Tibial artery (tissue), 4 donors: ENCODE data around the gene STEAP3.

Source experiments
- DNase-seq, 2 donors: peaks; one replicate each; pipeline ENCODE4 v3.0.0-alpha.2; 2019
- H3K27ac ChIP-seq, 2 donors: fragments of 200-600 bp; sonication (generic) in 1 of 2; 1 replicate in 1 of 2; 2 replicates in 1 of 2; pipeline ENCODE4 v1.5.1; 2018 to 2019; ENCODE audit warnings: mild to moderate bottlenecking in 1 of 2
- H3K27me3 ChIP-seq, 2 donors: fragments of 200-600 bp; sonication (generic) in 1 of 2; one replicate each; pipeline versions ENCODE4 v1.5.1 to v1.6.0; 2016 to 2019
- H3K36me3 ChIP-seq, 3 donors: fragments of 200-600 bp; sonication (generic) in 2 of 3; one replicate each; pipeline ENCODE4 v1.5.1; 2016 to 2019; ENCODE audit warnings: mild to moderate bottlenecking in 2 of 3
- H3K4me1 ChIP-seq, 4 donors: fragments of 200-600 bp; sonication (generic) in 2 of 4; 1 replicate in 3 of 4; 2 replicates in 1 of 4; pipeline ENCODE4 v1.5.1; 2016 to 2019
- H3K4me3 ChIP-seq, 2 donors: fragments of 200-600 bp; sonication (generic) in 1 of 2; 1 replicate in 1 of 2; 2 replicates in 1 of 2; pipeline ENCODE4 v1.5.1; 2018 to 2019; ENCODE audit warnings: mild to moderate bottlenecking in 2 of 2
- H3K9me3 ChIP-seq, 3 donors: fragments of 200-600 bp; sonication (generic) in 1 of 3; one replicate each; pipeline ENCODE4 v1.5.1; 2016 to 2019
- CTCF ChIP-seq, 2 experiments: fragments of 200-600 bp in 1 of 2; fragments of 450-650 bp in 1 of 2; IDR thresholded peaks; one replicate each; pipeline ENCODE4 v1.5.1; 2017 to 2019; ENCODE audit warnings: antibody characterized with exemption in 2 of 2, mild to moderate bottlenecking in 1 of 2, moderate library complexity in 1 of 2
- intact Hi-C: fragments of 100-400 bp; cut with DNase I; formaldehyde crosslinking; loops from one replicate; pipeline ENCODE4 v1.15.0; 2023; ENCODE audit warnings: low total_unique reads

The STEAP3 gene

GRCh38 chr2:119289642-119290041, 66.0 kb downstream of the STEAP3 start:
- H3K27ac ChIP-seq, result no peak overlapping the region
- no peaks in the 10 kb centered on the region for H3K9me3 ChIP-seq
- no peaks in the 10 kb centered on the region for H3K27me3 ChIP-seq
- peaks cover 0 to 24% (median 5%) of the 10 kb centered on the region in 3 donors for H3K36me3 ChIP-seq
- intact Hi-C loops, result loop anchor here (10.0 kb wide), 1 partner anchor 405 kb away; no protein-coding TSS in a partner anchor
- no peak for TF ChIP-seq CTCF (IDR thresholded peaks at IDR 0.05)
- DNase-seq, result no peak
- H3K4me3 ChIP-seq, result no peak overlapping the region
- no peaks in the 10 kb centered on the region for H3K4me1 ChIP-seq

- Histone ChIP-seq H3K9me3 (no peaks in the 10 kb centered on the region), H3K36me3 (peaks cover 0 to 32% (median 5%) of the 10 kb centered on the region in 3 donors), H3K27ac (no peak overlapping the region), H3K4me3 (no peak overlapping the region), H3K4me1 (no peaks in the 10 kb centered on the region), H3K27me3 (no peaks in the 10 kb centered on the region)
- DNase-seq, result no peak
- no peak for TF ChIP-seq CTCF (IDR thresholded peaks at IDR 0.05)
- intact Hi-C loops, result loop anchor here (10.0 kb wide), 1 partner anchor 406 kb away; no protein-coding TSS in a partner anchor
These were observed 67.4 kb downstream of the STEAP3 start for GRCh38 chr2:119290859-119291587.

GRCh38 chr2:119291588-119292167, 68.0 kb downstream of the STEAP3 start:
- H3K27me3 ChIP-seq, result no peaks in the 10 kb centered on the region
- no peak for TF ChIP-seq CTCF (IDR thresholded peaks at IDR 0.05)
- no peak for DNase-seq
- no peaks in the 10 kb centered on the region for H3K9me3 ChIP-seq
- H3K36me3 ChIP-seq, result peaks cover 0 to 26% (median 3%) of the 10 kb centered on the region in 3 donors
- intact Hi-C loops, result loop anchor here (10.0 kb wide), 1 partner anchor 407 kb away; no protein-coding TSS in a partner anchor
- H3K4me3 ChIP-seq, result no peak overlapping the region
- H3K27ac ChIP-seq, result no peak overlapping the region
- no peaks in the 10 kb centered on the region for H3K4me1 ChIP-seq

GRCh38 chr2:119292226-119292625, 68.6 kb downstream of the STEAP3 start:
- intact Hi-C loops, result loop anchor here (10.0 kb wide), 1 partner anchor 407 kb away; no protein-coding TSS in a partner anchor

GRCh38 chr2:119293254-119293653, 69.6 kb downstream of the STEAP3 start:
- Histone ChIP-seq H3K27ac (no peak overlapping the region), H3K4me1 (no peaks in the 10 kb centered on the region), H3K9me3 (no peaks in the 10 kb centered on the region), H3K36me3 (peaks cover 0 to 23% (median 0%) of the 10 kb centered on the region in 3 donors), H3K27me3 (no peaks in the 10 kb centered on the region), H3K4me3 (no peak overlapping the region)
- TF ChIP-seq CTCF (IDR thresholded peaks at IDR 0.05), result no peak
- intact Hi-C loops, result loop anchor here (10.0 kb wide), 1 partner anchor 408 kb away; no protein-coding TSS in a partner anchor
- DNase-seq, result no peak

More at GRCh38 chr2:119292226-119292625, 68.6 kb downstream of the STEAP3 start:
- no peak for TF ChIP-seq CTCF (IDR thresholded peaks at IDR 0.05)
- Histone ChIP-seq H3K27me3 (no peaks in the 10 kb centered on the region), H3K4me3 (no peak overlapping the region), H3K9me3 (no peaks in the 10 kb centered on the region), H3K36me3 (peaks cover 0 to 23% (median 0%) of the 10 kb centered on the region in 3 donors), H3K4me1 (no peaks in the 10 kb centered on the region), H3K27ac (no peak overlapping the region)
- DNase-seq, result no peak
